K562 (cell line): ENCODE results near the gene LSM14B. TPM values are rescaled to one million over a fixed set of nuclear protein-coding genes. Genes with fewer than 3 reads are reported as not detected.

Experiments used
- ATAC-seq: fragments of 200-7000 bp; cut with Tn5 transposase; 3 replicates; pipeline ENCODE4 v1.9.1; 2020; ENCODE audit warnings: moderate library complexity
- BruUV-seq: library from RNA; stranded (reverse); fragments of 400-500 nt; replicated peaks from 2 replicates; lab custom pipeline; 2021; lab: Mats Ljungman, UMichigan
- CTCF ChIA-PET: fragments of 300-600 bp; formaldehyde crosslinking; extraction: SDS; loops from one replicate; lab custom pipeline; 2021; ENCODE audit warnings: low intra/inter-chr PET ratio; lab: Yijun Ruan, JAX
- POLR2A ChIA-PET: fragments of 300-600, 350-650 bp; sonication (Branson Sonifier 250); formaldehyde crosslinking; extraction: SDS; loops from one replicate; lab custom pipeline; 2021; ENCODE audit warnings: antibody characterized with exemption, inconsistent platforms; lab: Yijun Ruan, JAX
- DNase-seq, 4 experiments: peaks; one replicate each; pipeline versions ENCODE4 v3.0.0 to v3.0.0-alpha.2; 2011 to 2018; ENCODE audit warnings: low spot score in 3 of 4, mixed read lengths in 3 of 4; ENCODE audit errors: extremely low read depth in 1 of 4
- FAIRE-seq: peaks from 2 replicates; lab custom pipeline; 2011; peaks lifted over from hg19 to GRCh38; lab: Jason Lieb, UNC
- H2AFZ ChIP-seq: 2 replicates; pipeline ENCODE4 v1.6.0; 2011; ENCODE audit warnings: low read depth, low read length, control low read depth, inconsistent platforms
- H3K27ac ChIP-seq: fragments of 200-600 bp; 3 replicates; pipeline ENCODE4 v1.8.0; 2011; ENCODE audit warnings: low read depth, mild to moderate bottlenecking, control low read depth, inconsistent platforms, low read length, moderate library complexity, mixed read lengths; ENCODE audit errors: extremely low read depth
- H3K27me3 ChIP-seq, 2 experiments: fragments of 300-600 bp in 1 of 2; 2 replicates in 1 of 2; 3 replicates in 1 of 2; pipeline versions ENCODE4 v1.6.0 to v1.8.0; 2011; ENCODE audit warnings: inconsistent platforms in 2 of 2, low read length in 2 of 2, mild to moderate bottlenecking in 1 of 2, mixed read lengths in 1 of 2, moderate library complexity in 1 of 2; ENCODE audit not compliant: control insufficient read depth in 2 of 2, insufficient read depth in 2 of 2
- H3K36me3 ChIP-seq: fragments of 300-600 bp; 3 replicates; pipeline ENCODE4 v1.8.0; 2011; ENCODE audit warnings: mild to moderate bottlenecking, low read length, inconsistent platforms; ENCODE audit not compliant: control insufficient read depth, insufficient read depth
- H3K4me1 ChIP-seq, 2 experiments: fragments of 200-600 bp in 1 of 2; replicated peaks in 1 of 2; 2 replicates in 1 of 2; 3 replicates in 1 of 2; pipeline versions ENCODE4 v1.5.1 to v1.8.0; 2011; ENCODE audit warnings: inconsistent platforms in 2 of 2, low read length in 2 of 2, mild to moderate bottlenecking in 1 of 2, mixed read lengths in 1 of 2, moderate library complexity in 1 of 2; ENCODE audit not compliant: control insufficient read depth in 2 of 2, insufficient read depth in 2 of 2
- H3K4me2 ChIP-seq: 2 replicates; pipeline ENCODE4 v1.6.1; 2011; ENCODE audit warnings: low read length, control low read depth, inconsistent platforms, mixed read lengths; ENCODE audit not compliant: insufficient read depth
- H3K4me3 ChIP-seq: fragments of 200-600 bp; sonication (generic), shearing (Covaris generic); 2 replicates; pipeline ENCODE4 v1.5.1; 2016; ENCODE audit warnings: control low read depth, inconsistent platforms
- H3K79me2 ChIP-seq: fragments of 200-600 bp; 3 replicates; pipeline ENCODE4 v1.8.0; 2011; ENCODE audit warnings: low read length, inconsistent platforms; ENCODE audit not compliant: control insufficient read depth, insufficient read depth
- H3K9ac ChIP-seq, 2 experiments: 2 replicates each; pipeline versions ENCODE4 v1.6.0 to v1.6.1; 2011; ENCODE audit warnings: low read depth in 2 of 2, low read length in 2 of 2, control low read depth in 1 of 2, inconsistent platforms in 1 of 2, mild to moderate bottlenecking in 1 of 2, mixed read lengths in 1 of 2; ENCODE audit not compliant: insufficient read depth in 1 of 2
- H3K9me1 ChIP-seq: one replicate; pipeline ENCODE4 v1.6.0; 2011; ENCODE audit warnings: inconsistent platforms, mild to moderate bottlenecking, low read length, moderate library complexity; ENCODE audit not compliant: control insufficient read depth, insufficient read depth
- H3K9me3 ChIP-seq: replicated peaks from 2 replicates; pipeline ENCODE4 v1.5.1; 2011; ENCODE audit warnings: low read depth, low read length, inconsistent platforms; ENCODE audit not compliant: control insufficient read depth, insufficient read depth
- H4K20me1 ChIP-seq: replicated peaks from 2 replicates; pipeline ENCODE4 v1.6.1; 2011; ENCODE audit warnings: low read length, inconsistent platforms, mixed read lengths; ENCODE audit not compliant: control insufficient read depth, insufficient read depth
- BACH1 ChIP-seq: fragments of 200-800 bp; sonication (Bioruptor generic); IDR thresholded peaks from 2 replicates; pipeline ENCODE4 v1.6.1; 2016; ENCODE audit warnings: missing genetic modification characterization, missing compliant biosample characterization
- FOXM1 ChIP-seq, 2 experiments: fragments of 450-650 bp in 1 of 2; sonication (generic) in 1 of 2; formaldehyde crosslinking in 1 of 2; IDR thresholded peaks; 2 replicates each; pipeline versions ENCODE4 v1.6.1 to v1.9.0; 2017 to 2022; ENCODE audit warnings: low read depth in 2 of 2, mild to moderate bottlenecking in 2 of 2, missing genetic modification reagents in 1 of 2, moderate library complexity in 1 of 2
- GATA2 ChIP-seq: sonication (generic); formaldehyde crosslinking; IDR thresholded peaks from 2 replicates; pipeline ENCODE4 v1.4.0; 2020; ENCODE audit warnings: mild to moderate bottlenecking, missing genetic modification reagents
- HDGF ChIP-seq: fragments of 450-650 bp; IDR thresholded peaks from 2 replicates; pipeline ENCODE4 v1.6.1; 2016
- PATZ1 ChIP-seq: fragments of 250-450 bp; sonication (Bioruptor Pico); IDR thresholded peaks from 2 replicates; pipeline ENCODE4 v1.5.0; 2020; ENCODE audit warnings: mild to moderate bottlenecking, borderline replicate concordance
- RREB1 ChIP-seq: fragments of 250-450 bp; sonication (Bioruptor Pico); IDR thresholded peaks from 2 replicates; pipeline ENCODE4 v1.4.0; 2020
- SNRNP70 ChIP-seq: fragments of 200-400 bp; formaldehyde crosslinking; optimal IDR thresholded peaks from 2 replicates; pipeline ENCODE3; 2017; ENCODE audit warnings: low read depth, low read length
- WGBS: fragments of 100-300 bp; shearing (Covaris generic); methylation state at CpG from one replicate; pipeline ENCODE4 v1.1.6; 2016; ENCODE audit warnings: low coverage, mixed read lengths; ENCODE audit not compliant: insufficient coverage; ENCODE audit errors: missing lambda C conversion rate; 5-methylcytosine and 5-hydroxymethylcytosine counted together
- in situ Hi-C: fragments of 300-500 bp; cut with MboI; formaldehyde crosslinking; loops from 4 replicates; pipeline ENCODE4 v1.15.0; 2018; ENCODE audit warnings: inconsistent platforms, mixed read lengths
- intact Hi-C: fragments of 100-400 bp; cut with micrococcal nuclease; formaldehyde crosslinking; loops from 2 replicates; pipeline ENCODE4 v1.14.2; 2022
- polyA plus RNA-seq, 8 experiments: library from polyadenylated mRNA; depleted of rRNA in 4 of 8; stranded (reverse) in 5 of 8; unstranded in 3 of 8; fragments of >200 nt; fragmentation: Nextera tagmentation in 2 of 8; fragmentation: Illumina TruSeq in 1 of 8; extraction: Ambion mirVana in 2 of 8; extraction: Trizol in 1 of 8; gene quantifications; 2 replicates each; pipeline versions ENCODE4 v1.2.1 to v1.2.3, GENCODE V29; 2011 to 2014; ENCODE audit warnings: inconsistent platforms in 1 of 8, missing spikeins in 1 of 8
- total RNA-seq, 7 experiments: library from RNA; depleted of rRNA in 6 of 7; stranded (reverse); fragments of >200 nt in 6 of 7; fragmentation: Illumina TruSeq in 2 of 7; extraction: Trizol in 2 of 7; gene quantifications; 2 replicates each; pipeline versions ENCODE4 v1.2.1 to v1.2.3, GENCODE V29; 2011 to 2021; ENCODE audit warnings: low replicate concordance in 1 of 7

LSM14B gene
- total and polyA plus RNA-seq, 9 of the 15 experiments (the other 6 are each of a cell fraction or from before 2014, with no cell fraction given): 0.66 to 36.0 (median 20.2) TPM

GRCh38 chr20:62087632-62088031 lies 34.6 kb upstream of the LSM14B start:
- no peak for FAIRE-seq
- DNase-seq: no peak
- Histone ChIP-seq H3K4me3 (no peak overlapping the region), H3K9me1 (no peaks in the 10 kb centered on the region), H2AFZ (no peak overlapping the region), H3K27ac (no peak overlapping the region), H3K9me3 (no peaks in the 10 kb centered on the region), H3K27me3 (peaks cover 36 to 60% of the 10 kb centered on the region in 2 experiments), H3K79me2 (no peaks in the 10 kb centered on the region), H3K9ac (no peak overlapping the region), H4K20me1 (no peaks in the 10 kb centered on the region), H3K4me2 (no peak overlapping the region), H3K4me1 (peaks cover 0 to 7% of the 10 kb centered on the region in 2 experiments; a peak in 3 of 5 replicates), H3K36me3 (no peaks in the 10 kb centered on the region)
- CTCF ChIA-PET: no interaction called here
- in situ Hi-C loops (no loop called here), intact Hi-C loops (no loop called here)
- BruUV-seq: no TSS peak
- WGBS: 42% methylated on average over 17 of the region's 17 CpGs
- TF ChIP-seq BACH1: no peak
- no peak for TF ChIP-seq PATZ1 (CRISPR knock-in tag)
- no peak for TF ChIP-seq GATA2 (CRISPR knock-in tag)
- TF ChIP-seq SNRNP70: no peak
- TF ChIP-seq FOXM1 (IDR thresholded peaks at IDR 0.05; ENCODE audit: low read depth): no peak
- TF ChIP-seq FOXM1 (CRISPR knock-in tag; IDR thresholded peaks at IDR 0.05; ENCODE audit: low read depth): no peak
- TF ChIP-seq RREB1 (CRISPR knock-in tag): no peak
- no peak for TF ChIP-seq HDGF
- ATAC-seq: no peak
- POLR2A ChIA-PET: interaction anchor here (0.6 kb wide), 1 partner anchor 50 kb away, joined by 3 read pairs; no protein-coding TSS in a partner anchor
